Sigmoid colon (tissue), 7 donors: ENCODE measurements around the gene CEP112. TPM values are rescaled to one million over a fixed set of nuclear protein-coding genes. Genes with fewer than 3 reads are reported as not detected.

Source experiments
- DNase-seq: peaks from one replicate; pipeline ENCODE4 v3.0.0-alpha.2; 2019
- H3K27ac ChIP-seq, 4 donors: fragments of 200-600 bp; sonication (generic); one replicate each; pipeline ENCODE4 v1.5.1; 2016 to 2019; ENCODE audit warnings: mild to moderate bottlenecking in 1 of 4
- H3K27me3 ChIP-seq, 3 donors: fragments of 200-600 bp; sonication (generic); one replicate each; pipeline ENCODE4 v1.5.1; 2019; ENCODE audit warnings: mild to moderate bottlenecking in 1 of 3
- H3K36me3 ChIP-seq, 4 donors: fragments of 200-600 bp; sonication (generic); one replicate each; pipeline ENCODE4 v1.5.1; 2016 to 2019
- H3K4me1 ChIP-seq, 4 donors: fragments of 200-600 bp; sonication (generic); one replicate each; pipeline ENCODE4 v1.5.1; 2017 to 2019
- H3K4me3 ChIP-seq, 4 donors: fragments of 200-600 bp; sonication (generic); one replicate each; pipeline ENCODE4 v1.5.1; 2017 to 2019; ENCODE audit warnings: mild to moderate bottlenecking in 2 of 4, moderate library complexity in 1 of 4
- H3K9me3 ChIP-seq, 4 donors: fragments of 200-600 bp in 3 of 4; sonication (generic) in 3 of 4; one replicate each; pipeline versions ENCODE4 v1.5.1 to v1.6.1; 2013 to 2019
- CTCF ChIP-seq, 4 experiments: fragments of 450-650 bp in 3 of 4; fragments of 200-600 bp in 1 of 4; IDR thresholded peaks; one replicate each; pipeline ENCODE4 v1.5.1; 2016 to 2019; ENCODE audit warnings: antibody characterized with exemption in 4 of 4, mild to moderate bottlenecking in 3 of 4, moderate library complexity in 2 of 4
- EP300 ChIP-seq, 4 donors: sonication (generic); formaldehyde crosslinking; IDR thresholded peaks; one replicate each; pipeline ENCODE4 v1.6.1; 2017; ENCODE audit warnings: antibody characterized with exemption in 4 of 4
- POLR2A ChIP-seq, 2 donors: fragments of 450-650 bp; IDR thresholded peaks; one replicate each; pipeline ENCODE4 v1.6.1; 2016; ENCODE audit warnings: antibody characterized with exemption in 2 of 2, mild to moderate bottlenecking in 2 of 2, moderate library complexity in 2 of 2
- POLR2AphosphoS5 ChIP-seq, 4 donors: sonication (generic); formaldehyde crosslinking; IDR thresholded peaks; one replicate each; pipeline ENCODE4 v1.6.1; 2017; ENCODE audit warnings: antibody characterized with exemption in 4 of 4
- WGBS, 2 donors: extraction: QIAGEN DNeasy Blood & Tissue Kit; methylation state at CpG; one replicate each; pipeline ENCODE4 v1.1.7; 2013; 5-methylcytosine and 5-hydroxymethylcytosine counted together
- intact Hi-C: fragments of 100-400 bp; cut with DNase I; formaldehyde crosslinking; loops from one replicate; pipeline ENCODE4 v1.15.1; 2023
- polyA plus RNA-seq, 3 donors: library from polyadenylated mRNA; stranded (reverse); fragments of 200-250 nt; gene quantifications; one replicate each; pipeline ENCODE4 v1.2.3, GENCODE V29; 2013
- total RNA-seq, 4 donors: library from RNA; depleted of rRNA; stranded (reverse); fragments of >200 nt; gene quantifications; one replicate each; pipeline ENCODE4 v1.1.0, GENCODE V29; 2016
- donor health status: healthy with polysubstance abuse.
- donor health status: Bipolar disorder and iron deficiency.
- donor health status: healthy.

The CEP112 gene
- total and polyA plus RNA-seq, 7 donors: 0.92 to 29.1 (median 15.1) TPM

DNA sequence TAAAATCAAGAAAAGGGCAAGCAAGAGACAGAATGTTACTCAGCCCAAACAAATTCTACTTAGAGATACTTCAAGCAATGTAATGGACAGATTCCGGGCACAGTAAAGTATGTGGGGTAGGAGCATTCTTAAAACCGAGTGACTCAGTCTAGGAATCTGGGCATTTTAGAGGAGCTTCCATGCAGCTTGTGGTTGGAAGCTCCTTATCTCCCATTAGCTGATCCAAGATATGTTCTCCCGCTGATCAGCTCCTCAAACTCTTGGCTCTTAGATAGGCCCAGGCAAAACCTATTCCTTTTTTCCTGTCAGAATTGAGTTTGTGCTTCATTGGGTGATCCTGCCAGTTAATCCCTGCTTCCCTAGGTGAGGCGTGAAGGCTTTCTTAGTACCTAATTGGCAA, 303.3 kb downstream of the CEP112 start:
- intact Hi-C loops: no loop called here
- Histone ChIP-seq H3K27ac (no peak overlapping the region), H3K9me3 (no peaks in the 10 kb centered on the region), H3K4me1 (peaks cover 0 to 5% (median 0%) of the 10 kb centered on the region in 4 donors), H3K4me3 (no peak overlapping the region), H3K36me3 (no peaks in the 10 kb centered on the region), H3K27me3 (no peaks in the 10 kb centered on the region)
- no peak for DNase-seq
- TF ChIP-seq CTCF (IDR thresholded peaks at IDR 0.05) (no peak), EP300 (IDR thresholded peaks at IDR 0.05) (no peak)
- 93% methylated on average over 4 of the region's 4 CpGs for WGBS, 2 donors

GRCh38 chr17:65886315-65887245, 305.4 kb downstream of the CEP112 start:
- Histone ChIP-seq H3K27ac (no peak overlapping the region), H3K4me3 (no peak overlapping the region), H3K4me1 (peaks cover 0 to 5% (median 0%) of the 10 kb centered on the region in 4 donors), H3K27me3 (no peaks in the 10 kb centered on the region), H3K9me3 (no peaks in the 10 kb centered on the region), H3K36me3 (no peaks in the 10 kb centered on the region)
- no peak for DNase-seq
- intact Hi-C loops: no loop called here
- WGBS, 2 donors: 82 to 85% methylated on average over 6 of the region's 6 CpGs
- TF ChIP-seq POLR2AphosphoS5 (IDR thresholded peaks at IDR 0.05) (no peak), CTCF (IDR thresholded peaks at IDR 0.05) (no peak), EP300 (IDR thresholded peaks at IDR 0.05) (no peak), POLR2A (IDR thresholded peaks at IDR 0.05) (no peak)

GRCh38 chr17:65885541-65886312, 306.2 kb downstream of the CEP112 start:
- intact Hi-C loops: no loop called here
- no peaks in the 10 kb centered on the region for H3K9me3 ChIP-seq
- H3K4me3 ChIP-seq: no peak overlapping the region
- whole genome bisulfite sequencing, 2 donors: 87 to 88% methylated on average over 6 of the region's 6 CpGs
- no peaks in the 10 kb centered on the region for H3K36me3 ChIP-seq
- no peak for DNase-seq
- H3K27ac ChIP-seq: no peak overlapping the region
- TF ChIP-seq CTCF (IDR thresholded peaks at IDR 0.05) (no peak), EP300 (IDR thresholded peaks at IDR 0.05) (no peak), POLR2AphosphoS5 (IDR thresholded peaks at IDR 0.05) (no peak), POLR2A (IDR thresholded peaks at IDR 0.05) (no peak)
- no peaks in the 10 kb centered on the region for H3K27me3 ChIP-seq
- peaks cover 0 to 5% (median 0%) of the 10 kb centered on the region in 4 donors for H3K4me1 ChIP-seq

DNA sequence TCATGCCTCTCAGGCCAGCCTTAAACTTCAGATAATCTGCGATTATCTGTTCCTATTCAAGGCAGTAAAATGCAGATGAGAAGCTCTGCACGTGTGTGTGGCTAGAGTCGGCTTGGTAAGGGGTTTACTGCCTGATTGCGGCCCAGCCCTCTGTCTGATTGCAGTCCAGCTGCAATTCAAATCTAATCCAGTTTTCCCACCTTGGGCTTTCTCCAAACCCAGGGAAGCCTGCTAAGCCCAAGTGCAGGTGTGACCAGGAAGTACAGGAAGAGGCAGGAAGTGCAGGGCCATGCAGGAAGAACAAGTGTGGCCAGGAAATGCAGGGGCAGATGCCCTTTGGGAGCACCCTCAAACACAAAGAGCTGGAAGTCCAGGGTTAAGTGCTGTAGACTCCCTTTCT, 314.9 kb downstream of the CEP112 start:
- H3K27ac ChIP-seq: no peak overlapping the region
- no peaks in the 10 kb centered on the region for H3K27me3 ChIP-seq
- TF ChIP-seq POLR2AphosphoS5 (IDR thresholded peaks at IDR 0.05) (no peak), CTCF (IDR thresholded peaks at IDR 0.05) (no peak), EP300 (IDR thresholded peaks at IDR 0.05) (no peak), POLR2A (IDR thresholded peaks at IDR 0.05) (no peak)
- no peaks in the 10 kb centered on the region for H3K9me3 ChIP-seq
- intact Hi-C loops: no loop called here
- H3K4me3 ChIP-seq: no peak overlapping the region
- H3K4me1 ChIP-seq: no peaks in the 10 kb centered on the region
- WGBS, 2 donors: 16 to 54% methylated on average over 4 of the region's 4 CpGs
- DNase-seq: no peak
- no peaks in the 10 kb centered on the region for H3K36me3 ChIP-seq
